ENCODE results near the gene TGFB3. TPM values are rescaled to one million over a fixed set of nuclear protein-coding genes. Genes with fewer than 3 reads are reported as not detected.

TGFB3 gene
- total and polyA plus RNA-seq, 9 donors: 5.7 to 23.7 (median 16.4) TPM

GRCh38 chr14:75977582-75977943, 4.2 kb downstream of the TGFB3 start:
- H3K27ac ChIP-seq: no peak overlapping the region
- WGBS, 3 donors: 62 to 69% (median 65%) methylated on average over 3 of the region's 3 CpGs
- H3K27me3 ChIP-seq: no peaks in the 10 kb centered on the region
- DNase-seq: no peak
- no peaks in the 10 kb centered on the region for H3K9me3 ChIP-seq
- peaks cover 9% of the 10 kb centered on the region for H3K4me1 ChIP-seq (ENCODE audit: insufficient read depth)
- H3K4me3 ChIP-seq: no peak overlapping the region
- intact Hi-C loops (cut with DNase I): loop anchor here in 1 of 4 donors (5.0 kb wide), 1 partner anchor 70 kb away; no protein-coding TSS in a partner anchor
- TF ChIP-seq EP300 (IDR thresholded peaks at IDR 0.05): no peak
- H3K36me3 ChIP-seq: no peaks in the 10 kb centered on the region

DNA sequence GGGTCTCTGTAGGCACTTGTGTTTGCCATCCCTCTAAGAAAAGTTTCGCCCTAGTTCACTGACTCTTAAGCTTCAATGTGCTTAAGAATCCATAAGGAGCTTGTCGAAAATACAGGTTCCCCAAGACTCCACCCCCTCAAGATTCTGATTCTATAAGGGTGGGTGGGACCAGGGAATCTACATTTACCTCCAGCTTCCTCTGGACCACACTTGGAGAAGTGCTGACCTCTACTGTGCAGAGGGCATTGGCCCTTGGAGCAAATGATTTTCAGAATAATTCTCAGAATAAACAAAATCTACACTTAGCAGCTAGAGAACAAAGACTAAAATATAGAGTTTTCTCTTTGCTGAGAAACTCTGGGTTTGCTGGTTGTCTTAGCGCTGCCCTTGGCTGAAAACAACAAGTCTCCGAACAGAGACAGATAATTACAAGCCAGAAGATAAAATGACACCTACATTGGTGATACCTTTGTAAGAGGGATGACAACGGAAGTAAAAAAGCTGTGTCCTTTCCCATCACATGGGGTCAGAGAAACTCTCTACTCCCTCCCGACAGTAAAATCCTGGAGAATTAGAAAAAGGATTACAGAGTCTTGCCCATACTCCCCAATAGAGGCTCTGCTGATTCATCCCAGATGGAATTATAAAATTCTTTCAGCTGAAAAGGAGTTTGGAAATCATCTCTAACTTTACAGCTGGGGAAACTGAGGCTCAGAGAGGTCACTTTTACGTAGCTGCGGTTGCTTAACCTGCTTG, 4.8 kb downstream of the TGFB3 start:
- no peak overlapping the region for H3K4me3 ChIP-seq
- no peak for DNase-seq
- 66 to 71% (median 67%) methylated on average over 8 of the region's 8 CpGs for WGBS, 3 donors
- H3K27ac ChIP-seq: no peak overlapping the region
- H3K4me1 ChIP-seq (ENCODE audit: insufficient read depth): peaks cover 9% of the 10 kb centered on the region
- no peaks in the 10 kb centered on the region for H3K27me3 ChIP-seq
- H3K9me3 ChIP-seq: no peaks in the 10 kb centered on the region
- TF ChIP-seq CTCF (IDR thresholded peaks at IDR 0.05) (no peak), EP300 (IDR thresholded peaks at IDR 0.05) (no peak), POLR2A (IDR thresholded peaks at IDR 0.05) (no peak)
- H3K36me3 ChIP-seq: no peaks in the 10 kb centered on the region
- intact Hi-C loops (cut with DNase I): loop anchor here in 1 of 4 donors (5.0 kb wide), 1 partner anchor 70 kb away; no protein-coding TSS in a partner anchor

DNA sequence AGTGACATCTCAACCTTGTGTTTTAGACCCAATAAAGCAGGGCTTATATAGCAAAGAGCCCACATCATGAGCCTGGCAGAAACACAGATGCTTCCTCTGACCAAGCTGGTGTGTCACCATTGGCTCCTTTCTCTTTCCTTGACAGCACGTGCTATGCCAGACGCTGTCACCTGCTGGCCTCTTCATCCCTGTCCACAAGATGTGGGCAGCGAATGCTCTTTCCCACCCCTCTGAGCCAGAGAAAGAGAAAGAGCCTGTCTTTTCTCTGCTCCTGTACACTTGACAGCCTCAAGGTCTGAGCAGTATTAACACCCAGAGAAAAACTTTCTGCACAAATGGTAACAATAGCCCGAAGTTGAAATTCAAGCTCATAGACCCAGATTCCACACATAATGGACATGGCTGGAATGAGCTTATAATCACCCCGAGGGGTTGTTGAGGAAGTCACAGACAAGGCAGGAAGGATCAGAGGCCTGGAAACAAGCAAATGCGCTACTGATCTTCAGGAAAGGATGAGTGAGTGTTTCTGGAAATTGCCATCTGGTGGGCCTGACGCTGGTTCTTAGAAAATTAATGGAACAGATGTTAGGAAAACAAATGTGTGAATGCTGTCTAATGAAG, 8.9 kb downstream of the TGFB3 start:
- intact Hi-C loops (cut with DNase I): no loop called here
- H3K4me1 ChIP-seq (ENCODE audit: insufficient read depth): peaks cover 2% of the 10 kb centered on the region
- no peak overlapping the region for H3K27ac ChIP-seq

DNA sequence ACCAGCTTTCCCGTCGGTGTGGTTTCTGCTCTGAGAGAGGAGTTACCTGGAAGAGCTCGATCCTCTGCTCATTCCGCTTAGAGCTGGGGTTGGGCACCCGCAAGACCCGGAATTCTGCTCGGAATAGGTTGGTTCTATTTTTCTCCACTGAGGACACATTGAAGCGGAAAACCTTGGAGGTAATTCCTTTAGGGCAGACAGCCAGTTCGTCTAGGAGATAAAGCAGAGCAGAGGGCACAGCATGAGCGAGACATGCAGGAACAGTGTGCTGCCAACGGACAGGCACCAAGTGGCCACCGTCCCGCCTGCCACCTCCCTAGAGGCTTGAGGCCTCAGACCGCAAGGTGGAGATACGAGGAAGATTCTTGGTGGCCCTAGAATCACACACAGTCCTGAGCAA, 10.3 kb downstream of the TGFB3 start:
- Histone ChIP-seq H3K27ac (no peak overlapping the region), H3K9me3 (no peaks in the 10 kb centered on the region), H3K4me1 (ENCODE audit: insufficient read depth) (peaks cover 2% of the 10 kb centered on the region), H3K27me3 (no peaks in the 10 kb centered on the region), H3K4me3 (no peak overlapping the region), H3K36me3 (no peaks in the 10 kb centered on the region)
- 92 to 93% (median 93%) methylated on average over 15 of the region's 15 CpGs for WGBS, 3 donors
- TF ChIP-seq CTCF (IDR thresholded peaks at IDR 0.05) (no peak), EP300 (IDR thresholded peaks at IDR 0.05) (no peak), POLR2A (IDR thresholded peaks at IDR 0.05) (no peak)
- intact Hi-C loops (cut with DNase I): no loop called here
- no peak for DNase-seq

More for the DNA sequence above, 8.9 kb downstream of the TGFB3 start:
- H3K27me3 ChIP-seq: no peaks in the 10 kb centered on the region
- 50 to 69% (median 51%) methylated on average over 7 of the region's 7 CpGs for WGBS, 3 donors
- TF ChIP-seq POLR2A (IDR thresholded peaks at IDR 0.05) (no peak), EP300 (IDR thresholded peaks at IDR 0.05) (no peak)
- no peaks in the 10 kb centered on the region for H3K9me3 ChIP-seq
- H3K4me3 ChIP-seq: no peak overlapping the region
- DNase-seq: no peak
- H3K36me3 ChIP-seq: no peaks in the 10 kb centered on the region

- peaks cover 2% of the 10 kb centered on the region for H3K4me1 ChIP-seq (ENCODE audit: insufficient read depth)
- no peaks in the 10 kb centered on the region for H3K36me3 ChIP-seq
- no peak overlapping the region for H3K27ac ChIP-seq
- 89 to 93% (median 91%) methylated on average over 9 of the region's 9 CpGs for WGBS, 3 donors
- intact Hi-C loops (cut with DNase I): no loop called here
- H3K4me3 ChIP-seq: no peak overlapping the region
- no peaks in the 10 kb centered on the region for H3K27me3 ChIP-seq
- no peak for DNase-seq
- TF ChIP-seq POLR2A (IDR thresholded peaks at IDR 0.05) (no peak), CTCF (IDR thresholded peaks at IDR 0.05) (no peak), EP300 (IDR thresholded peaks at IDR 0.05) (no peak)
- no peaks in the 10 kb centered on the region for H3K9me3 ChIP-seq
These were observed 10.8 kb downstream of the TGFB3 start for GRCh38 chr14:75970989-75971388.
